Stimulated activated CD4-positive, alpha-beta T cell treated with anti-CD3 and anti-CD28 coated beads, TNF-alpha, amount 100 ng/mL, for 1 hour (primary cell): ENCODE data around the gene ADGRL2.

Experiments used
- DNase-seq, 3 donors: peaks; one replicate each; pipeline ENCODE4 v3.0.0-alpha.2; 2020; ENCODE audit warnings: low read depth in 3 of 3, low spot score in 1 of 3

Gene ADGRL2

GRCh38 chr1:81805537-81806431 lies 5.0 kb downstream of the ADGRL2 start:
- no peak for DNase-seq

- no peak for DNase-seq
Measured at GRCh38 chr1:81806432-81806770, 5.7 kb downstream of the ADGRL2 start.

GRCh38 chr1:81808760-81809159 lies 8.0 kb downstream of the ADGRL2 start:
- no peak for DNase-seq

- no peak for DNase-seq
Measured at GRCh38 chr1:81809808-81810207, 9.1 kb downstream of the ADGRL2 start.

GRCh38 chr1:81811757-81812371 lies 11.1 kb downstream of the ADGRL2 start:
- no peak for DNase-seq

GRCh38 chr1:81812712-81813111 lies 12.0 kb downstream of the ADGRL2 start:
- no peak for DNase-seq

GRCh38 chr1:81813691-81814090 lies 13.0 kb downstream of the ADGRL2 start:
- DNase-seq: no peak

- DNase-seq: no peak
Measured at GRCh38 chr1:81819613-81820012, 18.9 kb downstream of the ADGRL2 start.

GRCh38 chr1:81820765-81821164 lies 20.0 kb downstream of the ADGRL2 start:
- DNase-seq: no peak

- no peak for DNase-seq
Measured at GRCh38 chr1:81823082-81823481, 22.3 kb downstream of the ADGRL2 start.

GRCh38 chr1:81824759-81825158 lies 24.0 kb downstream of the ADGRL2 start:
- DNase-seq: no peak

- no peak for DNase-seq
Measured at GRCh38 chr1:81827942-81828341, 27.2 kb downstream of the ADGRL2 start.

GRCh38 chr1:81832573-81832972 lies 31.8 kb downstream of the ADGRL2 start:
- DNase-seq: no peak

- no peak for DNase-seq
Measured at GRCh38 chr1:81833722-81834121, 33.0 kb downstream of the ADGRL2 start.

GRCh38 chr1:81834268-81834667 lies 33.5 kb downstream of the ADGRL2 start:
- no peak for DNase-seq

- DNase-seq: no peak
Measured at GRCh38 chr1:81834921-81835698, 34.4 kb downstream of the ADGRL2 start.

- no peak for DNase-seq
Measured at GRCh38 chr1:81836007-81836626, 35.4 kb downstream of the ADGRL2 start.

- no peak for DNase-seq
Measured at GRCh38 chr1:81838600-81839218, 38.0 kb downstream of the ADGRL2 start.

GRCh38 chr1:81840805-81841204 lies 40.1 kb downstream of the ADGRL2 start:
- no peak for DNase-seq

GRCh38 chr1:81841795-81842194 lies 41.1 kb downstream of the ADGRL2 start:
- no peak for DNase-seq

- DNase-seq: no peak
Measured at GRCh38 chr1:81844477-81844876, 43.7 kb downstream of the ADGRL2 start.
